Psoas muscle (tissue), 8 donors: ENCODE measurements around the gene LGALS8. TPM values are rescaled to one million over a fixed set of nuclear protein-coding genes. Genes with fewer than 3 reads are reported as not detected.
"Not testable (repeated sequence)": the region's sequence is repeated elsewhere in the genome, so short reads cannot be mapped to it uniquely, and the experiment has no call there.

Experiments used
- ATAC-seq, 4 donors: fragments of 200-7000 bp; cut with Tn5 transposase; one replicate each; pipeline ENCODE4 v1.9.1; 2020; ENCODE audit warnings: moderate library complexity in 3 of 4, mild to moderate bottlenecking in 2 of 4
- DNase-seq, 2 donors: peaks; one replicate each; pipeline ENCODE4 v3.0.0-alpha.2; 2020
- H3K27ac ChIP-seq: fragments of 200-600 bp; one replicate; pipeline ENCODE4 v1.8.0; 2022
- H3K27me3 ChIP-seq, 3 donors: fragments of 200-600 bp in 1 of 3; one replicate each; pipeline versions ENCODE4 v1.6.1 to v1.8.0; 2013 to 2022; ENCODE audit warnings: low read length in 2 of 3, mild to moderate bottlenecking in 2 of 3, moderate library complexity in 1 of 3; ENCODE audit not compliant: insufficient read depth in 3 of 3
- H3K36me3 ChIP-seq, 2 donors: fragments of 200-600 bp in 1 of 2; one replicate each; pipeline versions ENCODE4 v1.6.1 to v1.8.0; 2013 to 2022; ENCODE audit warnings: low read depth in 1 of 2, mild to moderate bottlenecking in 1 of 2, moderate library complexity in 1 of 2; ENCODE audit not compliant: insufficient read depth in 1 of 2
- H3K4me1 ChIP-seq: fragments of 200-600 bp; one replicate; pipeline ENCODE4 v1.8.0; 2022
- H3K4me3 ChIP-seq: fragments of 200-600 bp; one replicate; pipeline ENCODE4 v1.8.0; 2022; ENCODE audit warnings: mild to moderate bottlenecking
- H3K9me3 ChIP-seq: fragments of 200-600 bp; one replicate; pipeline ENCODE4 v1.8.0; 2022
- CTCF ChIP-seq: fragments of 200-600 bp; IDR thresholded peaks from one replicate; pipeline ENCODE4 v1.8.0; 2022; ENCODE audit warnings: antibody characterized with exemption
- WGBS, 3 donors: extraction: QIAGEN DNeasy Blood & Tissue Kit; methylation state at CpG; one replicate each; pipeline versions ENCODE4 v1.1.6 to v1.1.7; 2013; 5-methylcytosine and 5-hydroxymethylcytosine counted together
- intact Hi-C, 2 donors: fragments of 100-400 bp; cut with DNase I; formaldehyde crosslinking; loops; one replicate each; pipeline versions ENCODE4 v1.11.0 to v1.14.2; 2022
- polyA plus RNA-seq, 3 donors: library from polyadenylated mRNA; stranded (reverse); fragments of 200-250 nt; gene quantifications; one replicate each; pipeline ENCODE4 v1.2.3, GENCODE V29; 2013
- total RNA-seq, 4 donors: library from RNA; stranded (reverse); fragmentation: NEBNext Ultra II Directional in 2 of 4; extraction: Animal tissue kit (Norgen Biotek cat#: 25700) in 2 of 4; gene quantifications; one replicate each; pipeline versions ENCODE4 v1.2.1 to v1.2.4, GENCODE V29; 2021 to 2023
- donor health status: healthy with polysubstance abuse.
- donor health status: DM: no; HTN: no; CAD: no; lungs with moderate emphysema.
- donor health status: Bipolar disorder and iron deficiency.
- donor health status: healthy.
- donor health status: DM: yes; HTN: yes; CAD: no.
- donor health status: DM: no; HTN: no; CAD: no.
- donor health status: DM: no; HTN: no; CAD: no.
- donor health status: DM: yes; HTN: yes; CAD: no.

LGALS8 gene
- total and polyA plus RNA-seq, 7 donors, result 10.1 to 17.8 (median 12.8) TPM

GRCh38 chr1:236568285-236568894, 44.6 kb downstream of the LGALS8 start:
- Histone ChIP-seq H3K4me3 (no peak overlapping the region), H3K4me1 (no peaks in the 10 kb centered on the region), H3K27me3 (no peaks in the 10 kb centered on the region), H3K36me3 (peaks cover 25 to 99% of the 10 kb centered on the region in 2 donors), H3K27ac (no peak overlapping the region), H3K9me3 (no peaks in the 10 kb centered on the region)
- 85 to 86% (median 86%) methylated on average over 2 of the region's 2 CpGs for WGBS, 3 donors
- no peak for TF ChIP-seq CTCF
- ATAC-seq (no peak), DNase-seq (no peak)
- intact Hi-C loops, result loop anchor here in 1 of 2 donors (10.0 kb wide), 1 partner anchor 286 kb away; no protein-coding TSS in a partner anchor

- Histone ChIP-seq H3K36me3 (peaks cover 9 to 99% of the 10 kb centered on the region in 2 donors), H3K9me3 (no peaks in the 10 kb centered on the region), H3K4me3 (no peak overlapping the region), H3K27me3 (no peaks in the 10 kb centered on the region), H3K4me1 (no peaks in the 10 kb centered on the region), H3K27ac (no peak overlapping the region)
- WGBS, 3 donors, result 87 to 89% (median 88%) methylated on average over 3 of the region's 3 CpGs
- no peak for DNase-seq
- intact Hi-C loops, result no loop called here
- no peak for ATAC-seq
- no peak for TF ChIP-seq CTCF
Measured at GRCh38 chr1:236575523-236575922, 51.7 kb downstream of the LGALS8 start.

- WGBS, 3 donors, result 68 to 73% (median 70%) methylated on average over 2 of the region's 2 CpGs
- ATAC-seq (no peak), DNase-seq (no peak)
- no peaks in the 10 kb centered on the region for H3K9me3 ChIP-seq
- no peak overlapping the region for H3K27ac ChIP-seq
- H3K36me3 ChIP-seq, result peaks cover 9 to 99% of the 10 kb centered on the region in 2 donors
- no peaks in the 10 kb centered on the region for H3K4me1 ChIP-seq
- no peak for TF ChIP-seq CTCF
- H3K4me3 ChIP-seq, result no peak overlapping the region
- H3K27me3 ChIP-seq, result no peaks in the 10 kb centered on the region
- intact Hi-C loops, result no loop called here
Measured at GRCh38 chr1:236576004-236576403, 52.2 kb downstream of the LGALS8 start.

GRCh38 chr1:236577041-236577440, 53.3 kb downstream of the LGALS8 start:
- DNase-seq, H3K27me3 ChIP-seq, H3K27ac ChIP-seq, intact Hi-C loops, H3K4me1 ChIP-seq, H3K9me3 ChIP-seq, ATAC-seq, H3K4me3 ChIP-seq: not testable (repeated sequence)
- H3K36me3 ChIP-seq, result peaks cover 8 to 99% of the 10 kb centered on the region in 2 donors
- WGBS, 3 donors, result 86 to 90% (median 90%) methylated on average over 7 of the region's 7 CpGs

- no peak for TF ChIP-seq CTCF
- no peak overlapping the region for H3K27ac ChIP-seq
- DNase-seq (no peak), ATAC-seq (no peak)
- no peaks in the 10 kb centered on the region for H3K27me3 ChIP-seq
- WGBS, 3 donors, result 98 to 99% (median 99%) methylated on average over 3 of the region's 3 CpGs
- intact Hi-C loops, result no loop called here
- H3K9me3 ChIP-seq, result no peaks in the 10 kb centered on the region
- H3K4me1 ChIP-seq, result no peaks in the 10 kb centered on the region
- no peak overlapping the region for H3K4me3 ChIP-seq
- peaks cover 12 to 99% of the 10 kb centered on the region in 2 donors for H3K36me3 ChIP-seq
Measured at GRCh38 chr1:236578661-236579060, 54.9 kb downstream of the LGALS8 start.

GRCh38 chr1:236580404-236580803, 56.6 kb downstream of the LGALS8 start:
- intact Hi-C loops, DNase-seq: not testable (repeated sequence)
- H3K36me3 ChIP-seq, result peaks cover 12 to 99% of the 10 kb centered on the region in 2 donors

More at GRCh38 chr1:236580404-236580803, 56.6 kb downstream of the LGALS8 start:
- not testable (repeated sequence) for H3K9me3 ChIP-seq, H3K4me1 ChIP-seq, H3K27me3 ChIP-seq, H3K27ac ChIP-seq, ATAC-seq, H3K4me3 ChIP-seq
- WGBS, 3 donors, result 95 to 97% (median 95%) methylated on average over 3 of the region's 3 CpGs
